HG03378 (cell line): Measurements from ENCODE around the gene RCN1.

Source experiments
- ATAC-seq: cut with Tn5 transposase; IDR thresholded peaks from one replicate; pipeline ENCODE4 v1.9.1; 2021; ENCODE audit warnings: mild to moderate bottlenecking, moderate library complexity; ENCODE audit not compliant: unreplicated experiment

The RCN1 gene

GRCh38 chr11:32151027-32151426 lies 60.2 kb downstream of the RCN1 start:
- no peak for ATAC-seq

- ATAC-seq: no peak
Observed at GRCh38 chr11:32152216-32152615, 61.3 kb downstream of the RCN1 start.

GRCh38 chr11:32152821-32153220 lies 61.9 kb downstream of the RCN1 start:
- ATAC-seq: no peak

GRCh38 chr11:32153747-32154146 lies 62.9 kb downstream of the RCN1 start:
- peak; percentile 52 for ATAC-seq

GRCh38 chr11:32154275-32154674 lies 63.4 kb downstream of the RCN1 start:
- ATAC-seq: peak; percentile 47
